ENCODE measurements around the gene LRRC74B.
"Not testable (repeated sequence)": the region's sequence is repeated elsewhere in the genome, so short reads cannot be mapped to it uniquely, and the experiment has no call there.

The LRRC74B gene

GRCh38 chr22:21051831-21052400, 6.2 kb downstream of the LRRC74B start:
- no peak for DNase-seq (ENCODE audit: insufficient read length, low spot score)
- no peak for FAIRE-seq

GRCh38 chr22:21052715-21053459, 7.1 kb downstream of the LRRC74B start:
- no peak for FAIRE-seq
- no peak for DNase-seq (ENCODE audit: insufficient read length, low spot score)

- DNase-seq (ENCODE audit: insufficient read length, low spot score) (no peak), FAIRE-seq (no peak)
These were observed 8.4 kb downstream of the LRRC74B start for GRCh38 chr22:21054046-21054713.

- FAIRE-seq: no peak
These were observed 9.2 kb downstream of the LRRC74B start for GRCh38 chr22:21054714-21055563.

GRCh38 chr22:21055564-21055834, 9.8 kb downstream of the LRRC74B start:
- DNase-seq (ENCODE audit: insufficient read length, low spot score) (no peak), FAIRE-seq (no peak)

More at GRCh38 chr22:21054714-21055563, 9.2 kb downstream of the LRRC74B start:
- no peak for DNase-seq (ENCODE audit: insufficient read length, low spot score)

GRCh38 chr22:21055880-21056319, 10.2 kb downstream of the LRRC74B start:
- no peak for FAIRE-seq

GRCh38 chr22:21060363-21060762, 14.6 kb downstream of the LRRC74B start:
- FAIRE-seq; DNase-seq (ENCODE audit: insufficient read length, low spot score): not testable (repeated sequence)

More at GRCh38 chr22:21055880-21056319, 10.2 kb downstream of the LRRC74B start:
- no peak for DNase-seq (ENCODE audit: insufficient read length, low spot score)

- DNase-seq (ENCODE audit: insufficient read length, low spot score); FAIRE-seq: not testable (repeated sequence)
These were observed 16.0 kb downstream of the LRRC74B start for GRCh38 chr22:21061660-21062321.

- FAIRE-seq; DNase-seq (ENCODE audit: insufficient read length, low spot score): not testable (repeated sequence)
These were observed 18.7 kb downstream of the LRRC74B start for GRCh38 chr22:21064425-21064824.

GRCh38 chr22:21064917-21065864, 19.4 kb downstream of the LRRC74B start:
- DNase-seq (ENCODE audit: insufficient read length, low spot score) (no peak), FAIRE-seq (no peak)

- DNase-seq (ENCODE audit: insufficient read length, low spot score) (no peak), FAIRE-seq (no peak)
These were observed 21.5 kb downstream of the LRRC74B start for GRCh38 chr22:21067075-21067900.

- FAIRE-seq (no peak), DNase-seq (ENCODE audit: insufficient read length, low spot score) (no peak)
These were observed 22.3 kb downstream of the LRRC74B start for GRCh38 chr22:21067901-21068680.

GRCh38 chr22:21068681-21069276, 23.0 kb downstream of the LRRC74B start:
- no peak for FAIRE-seq
- DNase-seq (ENCODE audit: insufficient read length, low spot score): no peak

GRCh38 chr22:21069375-21069774, 23.6 kb downstream of the LRRC74B start:
- FAIRE-seq: no peak
- DNase-seq (ENCODE audit: insufficient read length, low spot score): no peak

- FAIRE-seq: no peak
- no peak for DNase-seq (ENCODE audit: insufficient read length, low spot score)
These were observed 25.2 kb downstream of the LRRC74B start for GRCh38 chr22:21070690-21071615.

GRCh38 chr22:21071796-21072195, 26.1 kb downstream of the LRRC74B start:
- not testable (repeated sequence) for FAIRE-seq; DNase-seq (ENCODE audit: insufficient read length, low spot score)
